ENCODE measurements around the gene INSR.

DNA sequence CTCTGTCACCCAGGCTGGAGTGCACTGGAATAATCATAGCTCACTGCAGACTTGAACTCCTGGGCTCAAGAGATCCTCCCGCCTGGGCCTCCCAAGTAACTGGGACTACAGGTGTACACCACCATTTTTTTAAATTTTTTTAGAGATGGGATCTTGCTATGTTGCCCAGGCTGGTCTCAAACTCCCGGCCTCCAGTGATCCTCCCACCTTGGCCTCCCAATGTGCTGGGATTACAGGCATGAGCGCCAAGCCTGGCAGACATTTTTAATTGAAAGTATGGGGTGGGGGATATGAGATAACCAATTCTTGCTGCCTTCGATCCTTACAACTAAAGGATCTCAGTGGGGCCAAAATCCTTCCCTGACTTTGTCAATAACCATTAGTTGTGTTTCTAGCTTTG lies 132.9 kb downstream of the INSR start:
- TF ChIP-seq, protein P1, sequence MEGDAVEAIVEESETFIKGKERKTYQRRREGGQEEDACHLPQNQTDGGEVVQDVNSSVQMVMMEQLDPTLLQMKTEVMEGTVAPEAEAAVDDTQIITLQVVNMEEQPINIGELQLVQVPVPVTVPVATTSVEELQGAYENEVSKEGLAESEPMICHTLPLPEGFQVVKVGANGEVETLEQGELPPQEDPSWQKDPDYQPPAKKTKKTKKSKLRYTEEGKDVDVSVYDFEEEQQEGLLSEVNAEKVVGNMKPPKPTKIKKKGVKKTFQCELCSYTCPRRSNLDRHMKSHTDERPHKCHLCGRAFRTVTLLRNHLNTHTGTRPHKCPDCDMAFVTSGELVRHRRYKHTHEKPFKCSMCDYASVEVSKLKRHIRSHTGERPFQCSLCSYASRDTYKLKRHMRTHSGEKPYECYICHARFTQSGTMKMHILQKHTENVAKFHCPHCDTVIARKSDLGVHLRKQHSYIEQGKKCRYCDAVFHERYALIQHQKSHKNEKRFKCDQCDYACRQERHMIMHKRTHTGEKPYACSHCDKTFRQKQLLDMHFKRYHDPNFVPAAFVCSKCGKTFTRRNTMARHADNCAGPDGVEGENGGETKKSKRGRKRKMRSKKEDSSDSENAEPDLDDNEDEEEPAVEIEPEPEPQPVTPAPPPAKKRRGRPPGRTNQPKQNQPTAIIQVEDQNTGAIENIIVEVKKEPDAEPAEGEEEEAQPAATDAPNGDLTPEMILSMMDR (IDR thresholded peaks at IDR 0.05; ENCODE audit: low read depth, low read length) = no peak
- TF ChIP-seq EZH2phosphoT487 (IDR thresholded peaks at IDR 0.05; ENCODE audit: low read depth) = no peak
